CD8-positive, alpha-beta memory T cell (primary cell): ENCODE results near the gene AGAP5. TPM values are rescaled to one million over a fixed set of nuclear protein-coding genes. Genes with fewer than 3 reads are reported as not detected.
A peak's percentile ranks its signal among the peaks of the same experiment; 100 is the strongest.

Experiments
- CTCF ChIA-PET: fragments of 350-600 bp; sonication (Branson Sonifier 250); formaldehyde crosslinking; loops from one replicate; lab custom pipeline; 2021; ENCODE audit warnings: antibody characterized with exemption; lab: Charles Lee
- POLR2A ChIA-PET: fragments of 350-600 bp; sonication (Branson Sonifier 250); formaldehyde crosslinking; loops from one replicate; lab custom pipeline; 2021; ENCODE audit warnings: antibody characterized with exemption; lab: Charles Lee
- DNase-seq, 5 donors: peaks; one replicate each; pipeline versions ENCODE4 v3.0.0 to v3.0.0-alpha.2; 2020 to 2022; ENCODE audit warnings: mixed read lengths in 1 of 5
- H3K27ac ChIP-seq: one replicate; pipeline ENCODE4 v1.7.0; 2013; ENCODE audit warnings: low read depth, mild to moderate bottlenecking, low read length, moderate library complexity
- H3K27me3 ChIP-seq: 2 replicates; pipeline ENCODE4 v1.7.0; 2013; ENCODE audit warnings: low read length, mild to moderate bottlenecking; ENCODE audit not compliant: insufficient read depth, poor library complexity, severe bottlenecking
- H3K36me3 ChIP-seq: 2 replicates; pipeline ENCODE4 v1.7.0; 2013; ENCODE audit warnings: mild to moderate bottlenecking, low read length, moderate library complexity; ENCODE audit not compliant: insufficient read depth
- H3K4me1 ChIP-seq: 2 replicates; pipeline ENCODE4 v1.7.0; 2013; ENCODE audit warnings: mild to moderate bottlenecking, low read length, moderate library complexity; ENCODE audit not compliant: insufficient read depth
- H3K4me3 ChIP-seq: 2 replicates; pipeline ENCODE4 v1.7.0; 2013; ENCODE audit warnings: mild to moderate bottlenecking, low read length
- H3K9me3 ChIP-seq: 2 replicates; pipeline ENCODE4 v1.7.0; 2013; ENCODE audit warnings: mild to moderate bottlenecking, low read length
- H3K27ac Mint-ChIP-seq, 8 donors: one replicate each; pipeline ENCODE4 v1.8.0; 2020 to 2021; ENCODE audit warnings: mixed read lengths in 8 of 8, mild to moderate bottlenecking in 6 of 8, inconsistent platforms in 3 of 8, moderate library complexity in 3 of 8
- H3K27me3 Mint-ChIP-seq, 2 donors: one replicate each; pipeline ENCODE4 v1.8.0; 2020 to 2021; ENCODE audit warnings: mixed read lengths in 2 of 2, mild to moderate bottlenecking in 1 of 2, moderate library complexity in 1 of 2
- H3K36me3 Mint-ChIP-seq, 3 donors: one replicate each; pipeline ENCODE4 v1.8.0; 2020 to 2021; ENCODE audit warnings: mixed read lengths in 3 of 3, inconsistent platforms in 1 of 3, mild to moderate bottlenecking in 1 of 3
- H3K4me1 Mint-ChIP-seq, 3 donors: one replicate each; pipeline ENCODE4 v1.8.0; 2020 to 2021; ENCODE audit warnings: mixed read lengths in 3 of 3, inconsistent platforms in 1 of 3, mild to moderate bottlenecking in 1 of 3
- H3K4me3 Mint-ChIP-seq, 7 donors: one replicate each; pipeline ENCODE4 v1.8.0; 2020 to 2021; ENCODE audit warnings: mixed read lengths in 7 of 7, mild to moderate bottlenecking in 6 of 7, moderate library complexity in 4 of 7, inconsistent platforms in 2 of 7
- H3K9me3 Mint-ChIP-seq, 5 donors: one replicate each; pipeline ENCODE4 v1.8.0; 2020 to 2022; ENCODE audit warnings: mixed read lengths in 5 of 5, mild to moderate bottlenecking in 3 of 5, moderate library complexity in 2 of 5, inconsistent platforms in 1 of 5
- polyA plus RNA-seq: library from polyadenylated mRNA; unstranded; fragments of 300-500 nt; fragmentation: Illumina TruSeq; gene quantifications from one replicate; pipeline ENCODE4 v1.2.3, GENCODE V29; 2021
- total RNA-seq, 2 experiments: library from RNA; stranded (reverse); gene quantifications; one replicate each; pipeline ENCODE4 v1.2.3, GENCODE V29; 2021

AGAP5 gene
- total and polyA plus RNA-seq, 3 experiments from 2014 or later, result 0.45 to 8.6 (median 7.4) TPM

GRCh38 chr10:73628405-73628804 is 69.5 kb downstream of the AGAP5 start:
- ChIA-PET POLR2A (no interaction called here), CTCF (interaction anchor here (7.6 kb wide), 1 partner anchor 16 kb away, joined by 35 read pairs; no protein-coding TSS in a partner anchor)
- H3K9me3 ChIP-seq, result no peaks in the 10 kb centered on the region
- Mint-ChIP-seq H3K4me1 (peaks cover 15 to 29% (median 21%) of the 10 kb centered on the region in 3 donors), H3K9me3 (no peaks in the 10 kb centered on the region), H3K27me3 (no peaks in the 10 kb centered on the region), H3K4me3 (peak overlapping the region in 1 of 7 donors; percentile 34), H3K27ac (no peak overlapping the region), H3K36me3 (peaks cover 0 to 10% (median 0%) of the 10 kb centered on the region in 3 donors)
- H3K27ac ChIP-seq, result no peak overlapping the region
- no peak for DNase-seq
- no peak overlapping the region for H3K4me3 ChIP-seq
- no peaks in the 10 kb centered on the region for H3K36me3 ChIP-seq
- no peaks in the 10 kb centered on the region for H3K27me3 ChIP-seq
- peaks cover 6% of the 10 kb centered on the region for H3K4me1 ChIP-seq

DNA sequence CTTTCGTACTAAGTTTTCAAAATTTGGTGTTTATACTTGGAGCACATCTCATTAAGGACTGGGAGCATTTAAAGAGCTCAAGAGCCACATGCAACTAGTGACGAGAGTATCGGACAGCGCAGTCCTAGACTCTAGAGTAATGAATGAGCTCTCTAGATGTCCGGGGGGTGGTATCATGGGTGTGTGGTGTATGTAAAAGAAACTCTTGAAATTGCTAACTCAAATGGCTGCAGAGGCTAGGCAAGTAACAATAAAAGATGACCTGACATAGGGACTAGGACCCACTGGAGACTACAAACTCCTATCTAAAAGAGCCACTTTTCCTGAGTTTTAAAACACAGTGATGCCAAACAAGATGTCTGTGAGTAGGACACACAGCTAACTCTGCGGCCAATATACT is 70.6 kb downstream of the AGAP5 start:
- Histone ChIP-seq H3K4me1 (peaks cover 6% of the 10 kb centered on the region), H3K27ac (no peak overlapping the region), H3K27me3 (no peaks in the 10 kb centered on the region), H3K9me3 (no peaks in the 10 kb centered on the region), H3K36me3 (no peaks in the 10 kb centered on the region), H3K4me3 (no peak overlapping the region)
- CTCF ChIA-PET, result interaction anchor here (1.0 kb wide), 1 partner anchor 18 kb away, joined by 4 read pairs; no protein-coding TSS in a partner anchor
- Mint-ChIP-seq H3K4me3 (peak overlapping the region; percentile 41 to 98 (median 53)), H3K27ac (peak overlapping the region in 7 of 8 donors; percentile 20 to 74 (median 42)), H3K9me3 (no peaks in the 10 kb centered on the region), H3K27me3 (no peaks in the 10 kb centered on the region), H3K36me3 (peaks cover 0 to 10% (median 0%) of the 10 kb centered on the region in 3 donors), H3K4me1 (peaks cover 15 to 29% (median 21%) of the 10 kb centered on the region in 3 donors)
- POLR2A ChIA-PET, result interaction anchor here (0.8 kb wide), 1 partner anchor 214 kb away, joined by 3 read pairs; no protein-coding TSS in a partner anchor
- no peak for DNase-seq

- CTCF ChIA-PET, result interaction anchor here (0.7 kb wide), 1 partner anchor 17 kb away, joined by 3 read pairs; no protein-coding TSS in a partner anchor
- POLR2A ChIA-PET, result interaction anchor here (0.6 to 2.3 kb wide), 5 partner anchors 118 to 379 kb away, joined by 3 to 12 read pairs (median 3); partner anchors contain the start of genes PPP3CB and SEC24C
- Histone ChIP-seq H3K27me3 (no peaks in the 10 kb centered on the region), H3K36me3 (no peaks in the 10 kb centered on the region), H3K27ac (peak overlapping the region; percentile 86), H3K4me1 (peaks cover 6% of the 10 kb centered on the region), H3K9me3 (no peaks in the 10 kb centered on the region), H3K4me3 (peak overlapping the region; percentile 81)
- Mint-ChIP-seq H3K4me3 (peak overlapping the region; percentile 91 to 98 (median 96)), H3K9me3 (no peaks in the 10 kb centered on the region), H3K27me3 (no peaks in the 10 kb centered on the region), H3K36me3 (peaks cover 0 to 10% (median 0%) of the 10 kb centered on the region in 3 donors), H3K27ac (peak overlapping the region; percentile 88 to 99 (median 96)), H3K4me1 (peaks cover 15 to 29% (median 21%) of the 10 kb centered on the region in 3 donors)
- peak; percentile 88 to 97 (median 92) for DNase-seq
These were observed 71.8 kb downstream of the AGAP5 start for GRCh38 chr10:73625884-73626752.

GRCh38 chr10:73625004-73625883 is 72.7 kb downstream of the AGAP5 start:
- peak overlapping the region; percentile 88 to 98 (median 96) for H3K27ac Mint-ChIP-seq
- POLR2A ChIA-PET, result interaction anchor here (0.7 to 2.3 kb wide), 3 partner anchors 119 to 267 kb away, joined by 3 to 12 read pairs (median 4); partner anchors contain the start of genes PPP3CB and SEC24C

More at GRCh38 chr10:73625004-73625883, 72.7 kb downstream of the AGAP5 start:
- Histone ChIP-seq H3K9me3 (no peaks in the 10 kb centered on the region), H3K36me3 (no peaks in the 10 kb centered on the region), H3K27ac (peak overlapping the region; percentile 86), H3K4me1 (peaks cover 6% of the 10 kb centered on the region), H3K4me3 (peak overlapping the region; percentile 81), H3K27me3 (no peaks in the 10 kb centered on the region)
- Mint-ChIP-seq H3K9me3 (no peaks in the 10 kb centered on the region), H3K4me3 (peak overlapping the region; percentile 91 to 98 (median 96)), H3K4me1 (peaks cover 15 to 29% (median 21%) of the 10 kb centered on the region in 3 donors), H3K36me3 (peaks cover 0 to 10% (median 0%) of the 10 kb centered on the region in 3 donors), H3K27me3 (no peaks in the 10 kb centered on the region)
- DNase-seq, result peak in 1 of 5 donors; percentile 33
- CTCF ChIA-PET, result interaction anchor here (0.7 kb wide), 2 partner anchors 18 to 19 kb away, joined by 3 read pairs; no protein-coding TSS in a partner anchor

Other genes with a start within 250 kb of the AGAP5 start
- 10 to 100 TPM; 44.0 to 44.1 TPM for gene PPP3CB, start 202.1 kb downstream of the AGAP5 start, total RNA-seq
- gene PPP3CB, start 202.1 kb downstream of the AGAP5 start, polyA plus RNA-seq, result 8.1 TPM
- gene USP54, start 106.8 kb downstream of the AGAP5 start, total RNA-seq, result 10 to 100 TPM; 10.5 to 11.9 TPM
- gene USP54, start 106.8 kb downstream of the AGAP5 start, polyA plus RNA-seq, result 1.5 TPM
- not detected for gene MYOZ1, start 56.6 kb downstream of the AGAP5 start, total RNA-seq
- gene MYOZ1, start 56.6 kb downstream of the AGAP5 start, polyA plus RNA-seq, result not detected
- not detected for gene SYNPO2L, start 42.1 kb downstream of the AGAP5 start, total RNA-seq
- gene SYNPO2L, start 42.1 kb downstream of the AGAP5 start, polyA plus RNA-seq, result not detected
- 10 to 100 TPM; 93.1 to 95.9 TPM for gene SEC24C, start 46.3 kb upstream of the AGAP5 start, total RNA-seq
- 70.3 TPM for gene SEC24C, start 46.3 kb upstream of the AGAP5 start, polyA plus RNA-seq
- gene CHCHD1, start 83.9 kb upstream of the AGAP5 start, total RNA-seq, result 10 to 100 TPM; 35.8 to 37.2 TPM
- 52.6 TPM for gene CHCHD1, start 83.9 kb upstream of the AGAP5 start, polyA plus RNA-seq
- gene ZSWIM8, start 87.5 kb upstream of the AGAP5 start, total RNA-seq, result 10 to 100 TPM; 54.3 to 57.6 TPM
- gene ZSWIM8, start 87.5 kb upstream of the AGAP5 start, polyA plus RNA-seq, result 26.0 TPM
- 10 to 100 TPM; 39.8 to 43.9 TPM for gene NDST2, start 113.5 kb upstream of the AGAP5 start, total RNA-seq
- gene NDST2, start 113.5 kb upstream of the AGAP5 start, polyA plus RNA-seq, result 25.3 TPM
- gene CAMK2G, start 176.4 kb upstream of the AGAP5 start, total RNA-seq, result 10 to 100 TPM; 17.3 to 17.5 TPM
- 8.1 TPM for gene CAMK2G, start 176.4 kb upstream of the AGAP5 start, polyA plus RNA-seq
- 1 to 10 TPM; 1.2 to 1.6 TPM for gene PLAU, start 213.0 kb upstream of the AGAP5 start, total RNA-seq
- not detected for gene PLAU, start 213.0 kb upstream of the AGAP5 start, polyA plus RNA-seq